ENCODE results near the gene TOMM5.

The TOMM5 gene

GRCh38 chr9:37561682-37562081 lies 30.7 kb downstream of the TOMM5 start:
- no peak for DNase-seq

- no peak for DNase-seq
These were observed 32.4 kb downstream of the TOMM5 start for GRCh38 chr9:37559855-37560592.

GRCh38 chr9:37559125-37559524 lies 33.3 kb downstream of the TOMM5 start:
- no peak for DNase-seq

GRCh38 chr9:37555786-37556185 lies 36.6 kb downstream of the TOMM5 start:
- DNase-seq = no peak

DNA sequence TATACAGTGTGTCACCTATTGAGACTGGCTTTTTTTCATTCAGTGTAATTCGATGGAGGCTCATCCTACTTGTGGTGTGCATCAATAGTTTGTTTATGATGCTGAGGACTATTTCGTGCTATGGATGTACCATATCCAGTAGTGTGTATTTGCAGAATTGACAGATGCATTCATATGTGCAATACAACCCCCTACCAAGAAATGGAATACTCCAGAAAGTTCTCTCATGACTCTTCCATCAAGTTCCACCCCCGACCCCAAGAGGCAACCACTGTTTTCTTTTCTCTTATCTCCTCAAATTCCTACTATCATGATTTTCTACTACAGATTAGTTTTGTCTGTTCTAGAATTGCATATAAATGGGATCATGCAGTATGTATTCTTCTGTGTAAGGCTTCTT lies 38.1 kb downstream of the TOMM5 start:
- no peak for DNase-seq

DNA sequence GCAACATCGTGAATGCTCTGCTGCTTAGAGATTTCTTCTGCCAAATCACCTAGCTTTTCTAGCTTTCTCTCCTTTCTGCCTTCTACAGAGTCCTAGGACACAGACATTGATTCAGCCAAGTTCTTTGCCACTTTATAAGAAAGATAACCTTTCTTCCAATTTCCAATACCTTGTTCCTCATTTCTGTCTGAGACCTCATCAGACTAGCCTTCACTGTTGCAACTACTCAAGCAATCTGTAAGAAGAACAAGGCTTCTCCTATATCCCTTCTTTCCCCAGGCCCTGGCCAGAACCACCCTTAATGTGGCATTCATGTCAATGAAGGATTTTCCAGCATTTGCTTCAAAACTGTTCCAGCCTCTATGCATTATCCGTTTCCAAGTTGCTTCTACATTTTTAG lies 40.5 kb downstream of the TOMM5 start:
- DNase-seq = no peak

- DNase-seq = no peak
These were observed 40.9 kb downstream of the TOMM5 start for GRCh38 chr9:37551468-37551867.

DNA sequence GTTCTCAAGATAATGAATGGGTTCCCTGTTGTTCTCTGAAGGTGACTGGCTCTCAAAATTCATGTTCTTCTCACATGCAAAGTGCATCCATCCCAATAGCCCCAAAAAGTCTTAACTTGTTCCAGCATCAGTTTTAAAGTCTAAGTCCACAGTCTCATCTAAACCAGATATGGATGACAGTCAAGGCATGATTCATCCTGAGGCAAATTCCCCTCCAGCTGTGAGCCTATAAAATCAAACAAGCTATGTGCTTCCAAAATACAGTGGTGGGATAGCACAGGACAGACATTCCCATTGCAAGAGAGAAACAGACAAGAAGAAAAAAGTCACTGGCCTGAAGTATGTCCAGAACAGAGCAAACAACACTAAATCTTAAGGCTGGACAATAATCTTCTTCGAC lies 41.6 kb downstream of the TOMM5 start:
- no peak for DNase-seq

DNA sequence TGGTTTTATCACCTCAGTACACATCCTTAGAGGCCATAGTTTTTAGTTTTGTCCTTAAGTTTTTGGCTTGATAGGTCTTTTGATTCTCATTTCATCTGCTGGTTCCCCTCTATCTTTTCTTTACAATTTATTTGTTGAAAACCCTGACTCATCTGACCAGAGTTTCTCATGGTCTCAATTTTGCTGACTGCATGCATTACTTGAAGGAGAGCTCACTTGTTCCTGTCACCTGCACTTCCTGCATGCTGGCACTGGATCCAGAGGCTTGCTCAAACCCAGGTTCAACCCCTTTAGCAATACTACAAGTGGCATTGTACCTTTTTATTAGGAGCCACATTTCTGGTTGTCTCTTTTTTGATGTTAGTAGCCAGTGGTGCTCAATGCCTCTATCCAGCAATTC lies 42.9 kb downstream of the TOMM5 start:
- DNase-seq = no peak

- no peak for DNase-seq
These were observed 45.0 kb downstream of the TOMM5 start for GRCh38 chr9:37547328-37547878.

GRCh38 chr9:37543468-37543867 lies 48.9 kb downstream of the TOMM5 start:
- DNase-seq = no peak

DNA sequence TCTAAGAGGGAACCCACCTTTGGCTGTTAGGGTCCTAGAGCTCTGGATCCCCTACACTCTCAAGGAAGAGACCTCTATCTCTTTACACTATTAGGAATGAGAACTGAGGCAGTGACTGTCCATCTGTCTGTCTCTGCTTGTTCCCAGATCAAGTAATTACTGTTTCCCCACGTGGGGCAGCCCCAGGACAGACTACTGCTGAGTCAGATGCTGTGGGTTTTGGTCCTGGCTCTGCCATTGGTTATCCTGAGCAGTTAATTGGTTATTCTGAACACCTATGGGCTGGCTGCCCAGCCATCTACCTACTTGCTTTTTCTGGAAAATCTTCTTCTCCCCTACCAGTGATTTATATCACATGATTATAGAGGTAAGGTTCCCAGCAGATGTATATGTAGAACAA lies 49.5 kb downstream of the TOMM5 start:
- no peak for DNase-seq

DNA sequence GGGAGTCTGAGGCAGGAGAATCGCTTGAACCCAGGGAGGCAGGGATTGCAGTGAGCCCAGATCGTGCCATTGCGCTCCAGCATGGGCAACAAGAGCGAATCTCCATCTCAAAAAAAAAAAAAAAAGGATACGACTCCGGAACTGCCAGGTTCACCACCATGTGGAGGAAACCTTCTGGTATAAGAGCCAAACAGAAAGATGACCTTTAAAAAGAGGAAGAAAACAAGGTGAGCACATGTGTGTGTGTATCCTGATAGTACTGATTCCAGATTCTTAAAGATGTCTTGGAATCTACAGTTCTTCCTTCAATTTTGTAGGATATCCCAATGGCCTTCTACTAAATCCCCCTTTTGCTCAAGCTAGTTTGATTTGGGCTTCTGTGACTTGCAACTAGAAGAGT lies 49.9 kb downstream of the TOMM5 start:
- no peak for DNase-seq

DNA sequence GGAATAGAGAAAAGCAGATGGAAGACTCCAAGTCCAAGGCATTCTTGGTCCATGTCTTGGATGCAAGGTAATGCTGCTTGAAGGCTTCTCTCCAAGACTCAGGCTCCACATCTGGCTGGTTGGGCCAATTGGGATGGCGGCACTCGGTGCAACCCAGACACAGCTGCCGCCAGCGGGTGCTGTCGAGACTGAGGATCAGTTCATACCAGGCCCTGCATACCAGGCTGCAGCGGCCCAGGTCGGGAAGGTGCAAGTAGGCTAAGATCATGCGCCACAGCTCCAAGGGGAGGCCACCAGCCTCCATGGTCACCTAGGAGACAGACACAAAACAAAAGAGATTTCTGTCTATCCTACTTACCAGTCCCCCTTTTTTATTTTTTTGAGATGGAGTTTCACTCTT lies 50.9 kb downstream of the TOMM5 start:
- DNase-seq = no peak

DNA sequence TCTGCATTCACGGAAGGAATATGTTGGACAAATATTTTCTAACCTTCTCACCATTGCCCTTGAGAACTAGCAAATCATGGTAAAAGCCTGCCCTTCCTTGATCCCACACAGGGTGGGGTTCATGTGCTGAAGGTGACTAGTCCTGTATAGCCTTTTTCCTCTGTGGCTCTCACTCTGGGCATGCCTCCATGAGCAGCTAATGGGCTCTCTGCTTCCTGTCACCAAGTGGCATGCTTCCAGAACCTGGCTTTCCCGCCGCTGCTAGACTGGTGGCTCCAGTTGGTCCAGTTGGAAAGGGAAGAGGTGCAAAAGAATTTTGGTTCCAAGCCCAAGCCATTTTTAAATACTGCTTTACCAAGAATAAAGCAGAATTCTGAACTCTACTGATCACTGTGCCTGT lies 51.8 kb downstream of the TOMM5 start:
- no peak for DNase-seq

DNA sequence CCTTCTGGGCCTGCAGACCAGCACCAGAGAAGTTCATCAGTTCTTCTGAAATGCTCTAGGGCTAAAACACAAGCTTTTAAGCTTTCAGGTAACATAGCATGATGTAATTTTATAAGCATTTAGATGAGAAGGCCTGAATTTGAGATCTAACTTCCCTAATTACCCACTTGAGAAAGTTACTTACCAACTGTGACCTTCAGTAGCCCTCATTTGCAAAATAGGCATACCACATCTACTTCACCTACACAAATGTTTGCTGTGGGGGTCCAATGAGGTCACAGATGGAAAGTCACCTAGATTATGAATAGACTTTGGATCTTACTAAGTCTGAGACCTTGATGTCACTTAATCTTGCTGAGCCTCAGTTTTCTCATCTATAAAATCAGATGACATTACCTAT lies 52.8 kb downstream of the TOMM5 start:
- no peak for DNase-seq
